ENCODE measurements around the gene HHIPL1.

GRCh38 chr14:99606359-99606758, 38.6 kb upstream of the HHIPL1 start:
- no peak for TF ChIP-seq CTCF (IDR thresholded peaks at IDR 0.05 in 8 of 11, conservative IDR thresholded peaks at IDR 0.05 in 3 of 11)
- no peak for TF ChIP-seq POLR2AphosphoS5 (IDR thresholded peaks at IDR 0.05)

All from spleen (tissue), 7 donors.